Mucosa of rectum (tissue), 2 donors: ENCODE results near the gene IZUMO1R.
"Not testable (repeated sequence)": the region's sequence is repeated elsewhere in the genome, so short reads cannot be mapped to it uniquely, and the experiment has no call there.

Source experiments
- H3K27ac ChIP-seq, 2 donors: one replicate each; pipeline ENCODE4 v1.7.0; 2013; ENCODE audit warnings: inconsistent platforms in 2 of 2, low read depth in 2 of 2, low read length in 2 of 2
- H3K27me3 ChIP-seq, 2 donors: one replicate each; pipeline ENCODE4 v1.7.0; 2013; ENCODE audit warnings: low read length in 2 of 2; ENCODE audit not compliant: control insufficient read depth in 2 of 2, insufficient read depth in 2 of 2
- H3K36me3 ChIP-seq, 2 donors: one replicate each; pipeline ENCODE4 v1.7.0; 2013; ENCODE audit warnings: low read length in 2 of 2; ENCODE audit not compliant: control insufficient read depth in 2 of 2, insufficient read depth in 2 of 2
- H3K4me1 ChIP-seq, 2 donors: one replicate each; pipeline ENCODE4 v1.7.0; 2013; ENCODE audit warnings: low read length in 2 of 2, mild to moderate bottlenecking in 1 of 2; ENCODE audit not compliant: control insufficient read depth in 2 of 2, insufficient read depth in 2 of 2
- H3K4me3 ChIP-seq, 2 donors: one replicate each; pipeline ENCODE4 v1.7.0; 2013; ENCODE audit warnings: low read length in 2 of 2
- H3K9ac ChIP-seq, 2 donors: one replicate each; pipeline ENCODE4 v1.7.0; 2013; ENCODE audit warnings: low read length in 2 of 2, low read depth in 1 of 2, mild to moderate bottlenecking in 1 of 2
- H3K9me3 ChIP-seq, 2 donors: one replicate each; pipeline ENCODE4 v1.7.0; 2013; ENCODE audit warnings: low read length in 2 of 2; ENCODE audit not compliant: control insufficient read depth in 2 of 2
- donor health status: healthy.
- donor health status: Normal muscosa, but diverticular disease.

IZUMO1R gene

GRCh38 chr11:94346311-94346710 lies 41.9 kb downstream of the IZUMO1R start:
- H3K9ac ChIP-seq, H3K27me3 ChIP-seq, H3K4me3 ChIP-seq: not testable (repeated sequence)

GRCh38 chr11:94350850-94351563 lies 46.6 kb downstream of the IZUMO1R start:
- not testable (repeated sequence) for H3K36me3 ChIP-seq, H3K27me3 ChIP-seq, H3K27ac ChIP-seq, H3K4me1 ChIP-seq, H3K9me3 ChIP-seq, H3K4me3 ChIP-seq, H3K9ac ChIP-seq

More at GRCh38 chr11:94346311-94346710, 41.9 kb downstream of the IZUMO1R start:
- not testable (repeated sequence) for H3K36me3 ChIP-seq, H3K27ac ChIP-seq, H3K4me1 ChIP-seq, H3K9me3 ChIP-seq
